Suprapubic skin (tissue), 4 donors: ENCODE results near the gene NPSR1.

Experiments used
- EP300 ChIP-seq: sonication (generic); formaldehyde crosslinking; IDR thresholded peaks from one replicate; pipeline ENCODE4 v1.6.1; 2017; ENCODE audit warnings: antibody characterized with exemption
- POLR2A ChIP-seq, 2 donors: fragments of 450-650 bp; IDR thresholded peaks; one replicate each; pipeline ENCODE4 v1.6.1; 2017; ENCODE audit warnings: antibody characterized with exemption in 2 of 2, mild to moderate bottlenecking in 2 of 2, moderate library complexity in 2 of 2
- POLR2AphosphoS5 ChIP-seq, 3 donors: sonication (generic); formaldehyde crosslinking; IDR thresholded peaks; one replicate each; pipeline ENCODE4 v1.6.1; 2017; ENCODE audit warnings: antibody characterized with exemption in 3 of 3
- TF ChIP-seq, protein P1 (sequence below), 2 donors: fragments of 200-600 bp in 1 of 2; fragments of 450-650 bp in 1 of 2; sonication (generic) in 1 of 2; IDR thresholded peaks; one replicate each; pipeline ENCODE4 v1.5.1; 2016 to 2019; ENCODE audit warnings: antibody characterized with exemption in 2 of 2, mild to moderate bottlenecking in 1 of 2, moderate library complexity in 1 of 2

DNA sequence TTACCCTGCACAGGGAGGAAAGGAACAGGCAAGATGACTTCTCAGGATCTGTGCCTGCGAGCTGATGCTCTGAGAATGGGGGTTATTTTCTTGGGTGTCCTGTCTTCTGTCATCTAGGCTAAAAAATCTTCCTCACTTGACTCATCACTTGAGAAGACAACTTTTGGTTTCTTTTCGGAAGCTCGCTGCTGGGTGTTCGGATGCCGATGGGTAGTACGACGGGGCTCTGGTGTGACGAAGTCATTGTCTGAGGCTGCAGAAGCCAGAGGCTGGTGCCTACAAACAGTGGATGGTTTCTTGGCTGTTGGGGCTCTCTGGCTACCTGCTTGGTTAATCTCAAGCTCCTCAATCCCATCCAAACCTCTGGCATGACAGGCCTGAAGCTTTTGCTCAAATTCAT is 92.2 kb downstream of the NPSR1 start:
- TF ChIP-seq, protein P1, sequence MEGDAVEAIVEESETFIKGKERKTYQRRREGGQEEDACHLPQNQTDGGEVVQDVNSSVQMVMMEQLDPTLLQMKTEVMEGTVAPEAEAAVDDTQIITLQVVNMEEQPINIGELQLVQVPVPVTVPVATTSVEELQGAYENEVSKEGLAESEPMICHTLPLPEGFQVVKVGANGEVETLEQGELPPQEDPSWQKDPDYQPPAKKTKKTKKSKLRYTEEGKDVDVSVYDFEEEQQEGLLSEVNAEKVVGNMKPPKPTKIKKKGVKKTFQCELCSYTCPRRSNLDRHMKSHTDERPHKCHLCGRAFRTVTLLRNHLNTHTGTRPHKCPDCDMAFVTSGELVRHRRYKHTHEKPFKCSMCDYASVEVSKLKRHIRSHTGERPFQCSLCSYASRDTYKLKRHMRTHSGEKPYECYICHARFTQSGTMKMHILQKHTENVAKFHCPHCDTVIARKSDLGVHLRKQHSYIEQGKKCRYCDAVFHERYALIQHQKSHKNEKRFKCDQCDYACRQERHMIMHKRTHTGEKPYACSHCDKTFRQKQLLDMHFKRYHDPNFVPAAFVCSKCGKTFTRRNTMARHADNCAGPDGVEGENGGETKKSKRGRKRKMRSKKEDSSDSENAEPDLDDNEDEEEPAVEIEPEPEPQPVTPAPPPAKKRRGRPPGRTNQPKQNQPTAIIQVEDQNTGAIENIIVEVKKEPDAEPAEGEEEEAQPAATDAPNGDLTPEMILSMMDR (IDR thresholded peaks at IDR 0.05), result no peak
- TF ChIP-seq POLR2A (IDR thresholded peaks at IDR 0.05) (no peak), POLR2AphosphoS5 (IDR thresholded peaks at IDR 0.05) (no peak), EP300 (no peak)
